ENCODE results near the gene PON2. TPM values are rescaled to one million over a fixed set of nuclear protein-coding genes. Genes with fewer than 3 reads are reported as not detected.

PON2 gene
- total and polyA plus RNA-seq, 2 of the 13 experiments (the other 11 are each of a cell fraction or from before 2014, with no cell fraction given) = 202 to 217 TPM

DNA sequence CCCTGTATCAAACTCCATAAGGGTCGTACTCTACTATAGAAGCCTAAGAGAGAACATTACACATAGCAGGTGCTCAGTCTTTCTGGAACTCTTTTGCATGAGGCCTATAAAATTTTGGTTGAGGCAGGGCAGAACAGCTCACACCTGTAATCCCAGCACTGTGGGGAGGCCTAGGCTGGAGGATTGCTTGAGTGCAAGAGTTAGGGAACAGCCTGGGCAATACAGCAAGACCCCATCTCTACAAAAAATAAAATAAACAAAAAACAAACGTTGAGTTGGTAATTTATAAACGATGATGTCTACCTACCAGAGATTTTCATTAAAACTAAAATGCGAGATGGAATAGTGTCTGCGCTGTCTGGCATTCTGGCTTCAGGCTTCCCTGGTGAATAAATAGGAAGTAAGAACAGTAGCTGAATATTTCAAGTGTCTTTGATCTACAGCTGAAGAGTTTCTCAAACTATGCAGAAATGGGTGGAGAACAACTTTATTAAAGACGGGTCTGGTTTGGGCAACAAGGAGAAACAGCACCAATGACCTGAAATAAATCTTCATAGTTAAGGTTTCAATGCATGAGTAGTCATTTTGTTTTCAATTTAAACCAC, 774 bp downstream of the PON2 start (continued):
- TF ChIP-seq, protein P1, sequence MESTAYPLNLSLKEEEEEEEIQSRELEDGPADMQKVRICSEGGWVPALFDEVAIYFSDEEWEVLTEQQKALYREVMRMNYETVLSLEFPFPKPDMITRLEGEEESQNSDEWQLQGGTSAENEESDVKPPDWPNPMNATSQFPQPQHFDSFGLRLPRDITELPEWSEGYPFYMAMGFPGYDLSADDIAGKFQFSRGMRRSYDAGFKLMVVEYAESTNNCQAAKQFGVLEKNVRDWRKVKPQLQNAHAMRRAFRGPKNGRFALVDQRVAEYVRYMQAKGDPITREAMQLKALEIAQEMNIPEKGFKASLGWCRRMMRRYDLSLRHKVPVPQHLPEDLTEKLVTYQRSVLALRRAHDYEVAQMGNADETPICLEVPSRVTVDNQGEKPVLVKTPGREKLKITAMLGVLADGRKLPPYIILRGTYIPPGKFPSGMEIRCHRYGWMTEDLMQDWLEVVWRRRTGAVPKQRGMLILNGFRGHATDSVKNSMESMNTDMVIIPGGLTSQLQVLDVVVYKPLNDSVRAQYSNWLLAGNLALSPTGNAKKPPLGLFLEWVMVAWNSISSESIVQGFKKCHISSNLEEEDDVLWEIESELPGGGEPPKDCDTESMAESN (CRISPR knock-in tag; conservative IDR thresholded peaks at IDR 0.05) = no peak
- TF ChIP-seq ZFP62 (CRISPR knock-in tag; IDR thresholded peaks at IDR 0.05) = no peak
- no peak for TF ChIP-seq ARHGAP35 (CRISPR knock-in tag; IDR thresholded peaks at IDR 0.05; ENCODE audit: borderline replicate concordance)
- no peak for TF ChIP-seq HNRNPH1 (optimal IDR thresholded peaks at IDR 0.05; ENCODE audit: low read depth, low read length)
- no peak for TF ChIP-seq SMARCC2 (IDR thresholded peaks at IDR 0.05)

- Histone ChIP-seq H3K4me3 (replicated peaks in 1 of 3; ENCODE audit: insufficient read depth in 1 of 3, low read depth in 2 of 3, low read length in 3 of 3) (peak overlapping the region in 2 of 3 experiments; percentile 61 to 83; a peak in 1 of 6 replicates), H3K4me1 (ENCODE audit: insufficient read depth, low read length) (peaks cover 83% of the 10 kb centered on the region), H3K79me2 (ENCODE audit: insufficient read depth, low read length) (peaks cover 52% of the 10 kb centered on the region), H3K4me2 (ENCODE audit: low read depth, low read length) (peak overlapping the region; percentile 82), H2AFZ (ENCODE audit: low read length) (no peak overlapping the region), H4K20me1 (ENCODE audit: insufficient read depth, low read length) (no peaks in the 10 kb centered on the region), H3K27ac (ENCODE audit: extremely low read length, insufficient read depth, low read length) (peak overlapping the region; percentile 91), H3K9me3 (ENCODE audit: low read length) (no peaks in the 10 kb centered on the region), H3K27me3 (ENCODE audit: control insufficient read depth in 1 of 2, insufficient read depth in 2 of 2, low read length in 2 of 2) (no peaks in the 10 kb centered on the region), H3K9ac (ENCODE audit: insufficient read depth, low read depth, low read length) (no peak overlapping the region), H3K36me3 (replicated peaks in 1 of 2; ENCODE audit: control insufficient read depth in 1 of 2, insufficient read depth in 2 of 2, low read length in 2 of 2) (peaks cover 0 to 4% of the 10 kb centered on the region in 2 experiments; a peak in 1 of 5 replicates)
- BruUV-seq (replicated peaks) = no TSS peak
- FAIRE-seq = no peak
- ChIA-PET POLR2A (interaction anchor here (2.0 kb wide), 1 partner anchor 8 kb away, joined by 8 read pairs; no protein-coding TSS in a partner anchor), CTCF (ENCODE audit: low intra/inter-chr PET ratio, low total read pairs) (no interaction called here)
- 90% methylated on average over 1 of the region's 1 CpG for WGBS (ENCODE audit: low lambda C conversion rate)
- no peak for DNase-seq (ENCODE audit: low spot score)
- intact Hi-C loops (cut with micrococcal nuclease; ENCODE audit: unreplicated experiment) (no loop called here), in situ Hi-C loops (cut with HindIII; ENCODE audit: extremely low pct_ligation_motif_present, low pct_unique_long_range_greater_than_20kb) (no loop called here)
- ATAC-seq = no peak
- no peak for TF ChIP-seq HDAC2 (CRISPR knock-in tag; IDR thresholded peaks at IDR 0.05)
- TF ChIP-seq ZNF121 (CRISPR knock-in tag; IDR thresholded peaks at IDR 0.05) = peak; percentile 93
- TF ChIP-seq TOPORS (CRISPR knock-in tag; IDR thresholded peaks at IDR 0.05) = no peak
- TF ChIP-seq POLR2AphosphoS2 (IDR thresholded peaks at IDR 0.05; ENCODE audit: low read depth, low read length) = no peak
- TF ChIP-seq HNF1A (IDR thresholded peaks at IDR 0.05; ENCODE audit: low read depth) = no peak
- TF ChIP-seq HNF1A (CRISPR knock-in tag; IDR thresholded peaks at IDR 0.05; ENCODE audit: borderline replicate concordance) = no peak
- TF ChIP-seq ZGPAT (CRISPR knock-in tag; IDR thresholded peaks at IDR 0.05) = no peak
These were observed 1.7 kb downstream of the PON2 start for GRCh38 chr7:95433129-95433528.

All from HepG2 (cell line).